H9 (cell line): Measurements from ENCODE around the gene HIPK2. TPM values are rescaled to one million over a fixed set of nuclear protein-coding genes. Genes with fewer than 3 reads are reported as not detected.

Source experiments
- DNase-seq: peaks from one replicate; pipeline ENCODE4 v3.0.0-alpha.2; 2017
- H2AFZ ChIP-seq: one replicate; pipeline ENCODE4 v1.6.1; 2013; ENCODE audit warnings: mild to moderate bottlenecking, low read length, control low read depth, moderate library complexity
- H2AK5ac ChIP-seq: 2 replicates; pipeline ENCODE4 v1.6.1; 2013; ENCODE audit warnings: low read length, control low read depth, mixed read lengths; ENCODE audit not compliant: insufficient read length
- H2BK120ac ChIP-seq: one replicate; pipeline ENCODE4 v1.6.1; 2013; ENCODE audit warnings: low read depth, mild to moderate bottlenecking, low read length, control low read depth, inconsistent platforms; ENCODE audit not compliant: poor library complexity, severe bottlenecking
- H2BK12ac ChIP-seq: 2 replicates; pipeline ENCODE4 v1.6.1; 2013; ENCODE audit warnings: low read length, control low read depth, mixed read lengths, low read depth; ENCODE audit not compliant: insufficient read length
- H2BK15ac ChIP-seq: 2 replicates; pipeline ENCODE4 v1.6.1; 2013; ENCODE audit warnings: low read depth, low read length, control low read depth
- H2BK20ac ChIP-seq: one replicate; pipeline ENCODE4 v1.6.1; 2013; ENCODE audit warnings: low read depth, mild to moderate bottlenecking, low read length, control low read depth, inconsistent platforms; ENCODE audit not compliant: poor library complexity, severe bottlenecking
- H2BK5ac ChIP-seq: 2 replicates; pipeline ENCODE4 v1.6.1; 2013; ENCODE audit warnings: low read length, control low read depth, mixed read lengths; ENCODE audit not compliant: insufficient read length
- H3K14ac ChIP-seq: 2 replicates; pipeline ENCODE4 v1.6.1; 2013; ENCODE audit warnings: low read length, control low read depth; ENCODE audit not compliant: insufficient read depth
- H3K18ac ChIP-seq: 2 replicates; pipeline ENCODE4 v1.6.1; 2013; ENCODE audit warnings: low read depth, mild to moderate bottlenecking, mixed read lengths, low read length, control low read depth; ENCODE audit not compliant: insufficient read length
- H3K23ac ChIP-seq: 2 replicates; pipeline ENCODE4 v1.6.1; 2013; ENCODE audit warnings: low read length, control low read depth, mixed read lengths, low read depth; ENCODE audit not compliant: insufficient read length
- H3K23me2 ChIP-seq: 2 replicates; pipeline ENCODE4 v1.6.1; 2013; ENCODE audit warnings: low read depth, mild to moderate bottlenecking, mixed read lengths, low read length, control low read depth; ENCODE audit not compliant: insufficient read length, poor library complexity, severe bottlenecking
- H3K27ac ChIP-seq: 2 replicates; pipeline ENCODE4 v1.5.1; 2013; ENCODE audit warnings: low read length, control low read depth, mixed read lengths, low read depth; ENCODE audit not compliant: insufficient read length
- H3K27me3 ChIP-seq: 2 replicates; pipeline ENCODE4 v1.6.1; 2013; ENCODE audit warnings: low read length, control low read depth, inconsistent platforms; ENCODE audit not compliant: insufficient read depth
- H3K4ac ChIP-seq: 2 replicates; pipeline ENCODE4 v1.6.1; 2013; ENCODE audit warnings: low read depth, mild to moderate bottlenecking, control low read depth, inconsistent platforms, low read length, moderate library complexity
- H3K4me1 ChIP-seq: 2 replicates; pipeline ENCODE4 v1.6.1; 2013; ENCODE audit warnings: low read length, control low read depth, inconsistent platforms; ENCODE audit not compliant: insufficient read depth
- H3K4me2 ChIP-seq: 2 replicates; pipeline ENCODE4 v1.6.1; 2013; ENCODE audit warnings: low read length, control low read depth, mixed read lengths; ENCODE audit not compliant: insufficient read length, insufficient read depth
- H3K56ac ChIP-seq: 2 replicates; pipeline ENCODE4 v1.6.1; 2013; ENCODE audit warnings: low read depth, mild to moderate bottlenecking, mixed read lengths, low read length, control low read depth; ENCODE audit not compliant: insufficient read length
- H3K79me1 ChIP-seq: 2 replicates; pipeline ENCODE4 v1.6.1; 2013; ENCODE audit warnings: low read depth, mild to moderate bottlenecking, moderate library complexity, low read length, control low read depth, inconsistent platforms; ENCODE audit not compliant: insufficient read depth, poor library complexity, severe bottlenecking
- H3K79me2 ChIP-seq: 2 replicates; pipeline ENCODE4 v1.6.1; 2013; ENCODE audit warnings: low read length, control low read depth, inconsistent platforms; ENCODE audit not compliant: insufficient read depth
- H3K9ac ChIP-seq: 2 replicates; pipeline ENCODE4 v1.6.1; 2013; ENCODE audit warnings: low read length, control low read depth, mixed read lengths; ENCODE audit not compliant: insufficient read length; ENCODE audit errors: extremely low read depth
- H3K9me3 ChIP-seq: one replicate; pipeline ENCODE4 v1.6.1; 2013; ENCODE audit warnings: low read depth, low read length, inconsistent platforms; ENCODE audit not compliant: control insufficient read depth
- H3T11ph ChIP-seq: one replicate; pipeline ENCODE4 v1.6.1; 2013; ENCODE audit warnings: mild to moderate bottlenecking, low read length, control low read depth, inconsistent platforms
- H4K20me1 ChIP-seq: one replicate; pipeline ENCODE4 v1.6.1; 2013; ENCODE audit not compliant: control insufficient read depth, insufficient read length, insufficient read depth
- H4K5ac ChIP-seq: 2 replicates; pipeline ENCODE4 v1.6.1; 2013; ENCODE audit warnings: low read depth, mild to moderate bottlenecking, mixed read lengths, low read length, control low read depth; ENCODE audit not compliant: insufficient read length
- H4K8ac ChIP-seq: replicated peaks from 2 replicates; pipeline ENCODE4 v1.6.1; 2013; ENCODE audit warnings: low read length, control low read depth, mixed read lengths, low read depth; ENCODE audit not compliant: insufficient read length
- H4K91ac ChIP-seq: 2 replicates; pipeline ENCODE4 v1.6.1; 2013; ENCODE audit warnings: low read depth, mild to moderate bottlenecking, moderate library complexity, mixed read lengths, low read length, control low read depth; ENCODE audit not compliant: insufficient read length
- H3K27ac Mint-ChIP-seq, 3 experiments: 2 replicates in 2 of 3; 3 replicates in 1 of 3; pipeline ENCODE4 v1.8.0; 2020 to 2021; ENCODE audit warnings: mixed read lengths in 3 of 3, mild to moderate bottlenecking in 1 of 3, moderate library complexity in 1 of 3
- H3K27me3 Mint-ChIP-seq: 2 replicates; pipeline ENCODE4 v1.8.0; 2021; ENCODE audit warnings: low read depth, mild to moderate bottlenecking, moderate library complexity, mixed read lengths
- H3K36me3 Mint-ChIP-seq, 3 experiments: 2 replicates in 2 of 3; 3 replicates in 1 of 3; pipeline ENCODE4 v1.8.0; 2020 to 2021; ENCODE audit warnings: low read depth in 3 of 3, mixed read lengths in 3 of 3; ENCODE audit not compliant: insufficient read depth in 1 of 3
- H3K4me1 Mint-ChIP-seq, 2 experiments: 2 replicates each; pipeline ENCODE4 v1.8.0; 2020; ENCODE audit warnings: mixed read lengths in 2 of 2
- H3K4me3 Mint-ChIP-seq, 2 experiments: 2 replicates in 1 of 2; 3 replicates in 1 of 2; pipeline ENCODE4 v1.8.0; 2020 to 2021; ENCODE audit warnings: mild to moderate bottlenecking in 2 of 2, mixed read lengths in 2 of 2, moderate library complexity in 1 of 2
- H3K9me3 Mint-ChIP-seq, 2 experiments: 2 replicates in 1 of 2; 3 replicates in 1 of 2; pipeline ENCODE4 v1.8.0; 2020; ENCODE audit warnings: mild to moderate bottlenecking in 2 of 2, mixed read lengths in 2 of 2, moderate library complexity in 1 of 2
- WGBS: extraction: QIAGEN DNeasy Blood & Tissue Kit; methylation state at CpG from one replicate; pipeline ENCODE4 v1.1.7; 2013; ENCODE audit warnings: missing lambda C conversion rate, low lambda C conversion rate, mixed read lengths; ENCODE audit not compliant: insufficient read length; ENCODE audit errors: extremely low coverage; 5-methylcytosine and 5-hydroxymethylcytosine counted together
- total RNA-seq: library from RNA; stranded (reverse); gene quantifications from 2 replicates; pipeline ENCODE4 v1.2.1, GENCODE V29; 2021
- TF ChIP-seq, protein P1 (sequence below): fragments of 200-600 bp; sonication (generic); conservative IDR thresholded peaks from 3 replicates; pipeline ENCODE4 v1.8.0; 2021; ENCODE audit warnings: antibody characterized with exemption, mild to moderate bottlenecking

The HIPK2 gene
- total RNA-seq, 1 experiment from 2014 or later = 21.9 TPM

DNA sequence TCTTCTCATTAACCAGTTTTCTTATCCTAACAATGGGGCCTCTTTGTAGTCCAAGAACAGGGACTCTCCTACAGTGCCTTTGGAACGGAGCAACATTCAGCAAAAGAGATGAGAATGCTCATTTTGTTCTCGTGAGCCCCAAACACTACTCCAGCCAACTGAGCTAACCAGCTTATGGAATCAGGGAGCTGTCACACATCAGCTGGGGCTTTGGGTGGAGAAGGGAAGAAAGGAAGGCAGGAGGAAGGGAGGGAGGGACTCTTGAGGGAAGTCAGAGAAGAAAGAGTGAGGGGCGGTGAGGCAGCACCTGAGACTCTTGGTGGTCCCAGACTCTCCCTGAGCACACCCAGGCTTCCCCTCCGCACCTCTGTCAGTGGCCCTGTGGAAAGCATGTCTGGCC is 131.2 kb downstream of the HIPK2 start:
- Histone ChIP-seq H3K56ac (no peak overlapping the region), H3K9me3 (no peaks in the 10 kb centered on the region), H2BK5ac (no peak overlapping the region), H4K5ac (no peak overlapping the region), H3K27ac (no peak overlapping the region), H3K23ac (no peak overlapping the region), H2BK20ac (no peak overlapping the region), H2BK15ac (no peak overlapping the region), H4K20me1 (no peaks in the 10 kb centered on the region), H4K8ac (no peak overlapping the region), H4K91ac (no peak overlapping the region), H3K79me2 (no peaks in the 10 kb centered on the region), H3K79me1 (no peaks in the 10 kb centered on the region), H2BK12ac (no peak overlapping the region), H2AK5ac (no peak overlapping the region), H3K23me2 (no peaks in the 10 kb centered on the region), H3K4me2 (no peak overlapping the region), H2BK120ac (no peak overlapping the region), H3K9ac (no peak overlapping the region), H3K14ac (no peak overlapping the region), H3K4me1 (no peaks in the 10 kb centered on the region), H3K27me3 (no peaks in the 10 kb centered on the region), H3K4ac (no peak overlapping the region), H3T11ph (no peak overlapping the region), H3K18ac (no peak overlapping the region), H2AFZ (no peak overlapping the region)
- no CpG with 5 or more reads among the region's 4 CpGs for WGBS
- TF ChIP-seq, protein P1, sequence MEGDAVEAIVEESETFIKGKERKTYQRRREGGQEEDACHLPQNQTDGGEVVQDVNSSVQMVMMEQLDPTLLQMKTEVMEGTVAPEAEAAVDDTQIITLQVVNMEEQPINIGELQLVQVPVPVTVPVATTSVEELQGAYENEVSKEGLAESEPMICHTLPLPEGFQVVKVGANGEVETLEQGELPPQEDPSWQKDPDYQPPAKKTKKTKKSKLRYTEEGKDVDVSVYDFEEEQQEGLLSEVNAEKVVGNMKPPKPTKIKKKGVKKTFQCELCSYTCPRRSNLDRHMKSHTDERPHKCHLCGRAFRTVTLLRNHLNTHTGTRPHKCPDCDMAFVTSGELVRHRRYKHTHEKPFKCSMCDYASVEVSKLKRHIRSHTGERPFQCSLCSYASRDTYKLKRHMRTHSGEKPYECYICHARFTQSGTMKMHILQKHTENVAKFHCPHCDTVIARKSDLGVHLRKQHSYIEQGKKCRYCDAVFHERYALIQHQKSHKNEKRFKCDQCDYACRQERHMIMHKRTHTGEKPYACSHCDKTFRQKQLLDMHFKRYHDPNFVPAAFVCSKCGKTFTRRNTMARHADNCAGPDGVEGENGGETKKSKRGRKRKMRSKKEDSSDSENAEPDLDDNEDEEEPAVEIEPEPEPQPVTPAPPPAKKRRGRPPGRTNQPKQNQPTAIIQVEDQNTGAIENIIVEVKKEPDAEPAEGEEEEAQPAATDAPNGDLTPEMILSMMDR = no peak
- peak overlapping the region in 2 of 3 experiments; percentile 54 to 89; a peak in 2 of 7 replicates for H3K27ac Mint-ChIP-seq
- no peak for DNase-seq
- no peaks in the 10 kb centered on the region for H3K9me3 Mint-ChIP-seq
- H3K36me3 Mint-ChIP-seq = no peaks in the 10 kb centered on the region
- H3K27me3 Mint-ChIP-seq = no peaks in the 10 kb centered on the region
- peaks cover 29 to 34% of the 10 kb centered on the region in 2 experiments for H3K4me1 Mint-ChIP-seq
- no peak overlapping the region for H3K4me3 Mint-ChIP-seq
